GM21447 (cell line): ENCODE measurements around the gene NOL11.
"Not testable (repeated sequence)": the region's sequence is repeated elsewhere in the genome, so short reads cannot be mapped to it uniquely, and the experiment has no call there.

Experiments
- ATAC-seq: cut with Tn5 transposase; IDR thresholded peaks from one replicate; pipeline ENCODE4 v1.9.1; 2021; ENCODE audit not compliant: unreplicated experiment

Gene NOL11

GRCh38 chr17:67707442-67707841 lies 10.3 kb upstream of the NOL11 start:
- ATAC-seq = no peak

GRCh38 chr17:67708378-67708777 lies 9.4 kb upstream of the NOL11 start:
- ATAC-seq = no peak

GRCh38 chr17:67711916-67712315 lies 5.8 kb upstream of the NOL11 start:
- ATAC-seq = no peak

GRCh38 chr17:67712375-67712774 lies 5.4 kb upstream of the NOL11 start:
- no peak for ATAC-seq

GRCh38 chr17:67713169-67713568 lies 4.6 kb upstream of the NOL11 start:
- no peak for ATAC-seq

GRCh38 chr17:67716405-67716798 lies 1.3 kb upstream of the NOL11 start:
- ATAC-seq = no peak

- no peak for ATAC-seq
These were observed 528 bp upstream of the NOL11 start for GRCh38 chr17:67717192-67717623.

- ATAC-seq = peak; percentile 9
These were observed 697 bp downstream of the NOL11 start for GRCh38 chr17:67718325-67718941.

GRCh38 chr17:67725373-67725791 lies 7.6 kb downstream of the NOL11 start:
- no peak for ATAC-seq

GRCh38 chr17:67725807-67726206 lies 8.1 kb downstream of the NOL11 start:
- ATAC-seq = no peak

- ATAC-seq = not testable (repeated sequence)
These were observed 9.7 kb downstream of the NOL11 start for GRCh38 chr17:67727152-67728039.

- ATAC-seq = no peak
These were observed 12.2 kb downstream of the NOL11 start for GRCh38 chr17:67729903-67730302.

GRCh38 chr17:67730731-67731130 lies 13.0 kb downstream of the NOL11 start:
- no peak for ATAC-seq

- no peak for ATAC-seq
These were observed 15.7 kb downstream of the NOL11 start for GRCh38 chr17:67733449-67733848.

GRCh38 chr17:67737145-67737544 lies 19.4 kb downstream of the NOL11 start:
- ATAC-seq = no peak

GRCh38 chr17:67742025-67742424 lies 24.3 kb downstream of the NOL11 start:
- ATAC-seq = no peak

- no peak for ATAC-seq
These were observed 29.2 kb downstream of the NOL11 start for GRCh38 chr17:67746704-67747571.

- no peak for ATAC-seq
These were observed 30.0 kb downstream of the NOL11 start for GRCh38 chr17:67747681-67748235.

- ATAC-seq = no peak
These were observed 32.3 kb downstream of the NOL11 start for GRCh38 chr17:67750067-67750466.

- ATAC-seq = no peak
These were observed 33.7 kb downstream of the NOL11 start for GRCh38 chr17:67751101-67752074.
